ENCODE data around the gene CELF2.

Gene CELF2

GRCh38 chr10:11148142-11149028 is 130.7 kb downstream of the CELF2 start:
- H3K4me3 Mint-ChIP-seq = no peak overlapping the region
- no peaks in the 10 kb centered on the region for H3K36me3 Mint-ChIP-seq (ENCODE audit: low read depth)
- no peak for DNase-seq
- H3K27me3 Mint-ChIP-seq (ENCODE audit: low read depth, poor library complexity) = peaks cover 15% of the 10 kb centered on the region
- no peak overlapping the region for H3K27ac Mint-ChIP-seq
- H3K9me3 Mint-ChIP-seq = no peaks in the 10 kb centered on the region
- H3K4me1 Mint-ChIP-seq = peaks cover 33% of the 10 kb centered on the region
- no peak for TF ChIP-seq CTCF (IDR thresholded peaks at IDR 0.05)

DNA sequence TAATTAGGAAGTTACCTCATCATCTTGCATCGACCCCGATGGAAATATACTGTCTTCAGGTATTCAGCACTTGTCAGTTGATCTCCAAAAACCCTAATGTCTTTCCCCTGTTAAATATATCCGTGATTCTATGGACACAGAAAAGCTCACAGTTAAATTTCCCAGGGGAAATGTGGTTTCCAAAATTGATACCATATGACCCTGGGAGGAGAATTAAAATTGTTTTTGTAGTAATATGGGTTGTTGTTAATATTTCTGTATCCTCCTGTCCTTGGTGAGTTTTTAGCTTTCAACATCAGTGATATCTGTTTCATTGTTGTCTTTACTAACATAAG is 132.1 kb downstream of the CELF2 start:
- TF ChIP-seq CTCF (IDR thresholded peaks at IDR 0.05) = no peak
- Mint-ChIP-seq H3K4me3 (no peak overlapping the region), H3K27ac (no peak overlapping the region), H3K27me3 (ENCODE audit: low read depth, poor library complexity) (peaks cover 15% of the 10 kb centered on the region), H3K36me3 (ENCODE audit: low read depth) (no peaks in the 10 kb centered on the region), H3K4me1 (peaks cover 35% of the 10 kb centered on the region), H3K9me3 (no peaks in the 10 kb centered on the region)
- no peak for DNase-seq

GRCh38 chr10:11150231-11150731 is 132.6 kb downstream of the CELF2 start:
- no peak for DNase-seq
- Mint-ChIP-seq H3K4me3 (no peak overlapping the region), H3K36me3 (ENCODE audit: low read depth) (no peaks in the 10 kb centered on the region), H3K4me1 (peaks cover 36% of the 10 kb centered on the region), H3K27me3 (ENCODE audit: low read depth, poor library complexity) (peaks cover 15% of the 10 kb centered on the region), H3K9me3 (no peaks in the 10 kb centered on the region), H3K27ac (no peak overlapping the region)
- no peak for TF ChIP-seq CTCF (IDR thresholded peaks at IDR 0.05)

DNA sequence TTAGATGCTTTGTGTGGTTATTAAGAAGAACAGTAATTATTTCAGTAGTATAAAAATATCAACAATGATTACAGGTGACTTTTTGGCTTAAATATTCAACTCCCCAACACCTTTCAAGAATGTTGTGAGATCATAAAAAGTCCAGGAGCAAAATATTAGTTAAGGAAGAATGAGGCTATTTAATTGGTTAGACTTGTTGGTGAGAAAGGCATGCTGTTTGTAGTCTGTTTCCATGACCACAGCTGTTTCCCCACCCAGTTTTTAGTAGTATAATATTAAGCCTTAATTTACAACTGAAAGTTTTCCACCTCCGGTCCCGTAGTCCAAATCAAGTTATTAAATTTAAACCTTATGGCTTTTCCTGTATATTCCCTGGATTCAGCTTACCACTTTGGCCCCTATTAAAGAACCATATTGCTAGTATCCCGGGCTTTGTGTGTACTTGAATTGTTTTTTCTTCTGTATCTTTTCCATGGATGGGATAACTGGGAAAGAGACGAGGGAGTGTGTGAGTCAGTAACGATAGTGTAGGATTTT is 133.3 kb downstream of the CELF2 start:
- Mint-ChIP-seq H3K4me1 (peaks cover 38% of the 10 kb centered on the region), H3K4me3 (no peak overlapping the region), H3K9me3 (no peaks in the 10 kb centered on the region), H3K27me3 (ENCODE audit: low read depth, poor library complexity) (peaks cover 19% of the 10 kb centered on the region), H3K27ac (no peak overlapping the region), H3K36me3 (ENCODE audit: low read depth) (no peaks in the 10 kb centered on the region)
- no peak for TF ChIP-seq CTCF (IDR thresholded peaks at IDR 0.05)
- no peak for DNase-seq

- peaks cover 49% of the 10 kb centered on the region for H3K4me1 Mint-ChIP-seq
- no peak for DNase-seq
- no peak overlapping the region for H3K27ac Mint-ChIP-seq
- H3K4me3 Mint-ChIP-seq = no peak overlapping the region
- H3K36me3 Mint-ChIP-seq (ENCODE audit: low read depth) = no peaks in the 10 kb centered on the region
- H3K27me3 Mint-ChIP-seq (ENCODE audit: low read depth, poor library complexity) = peaks cover 22% of the 10 kb centered on the region
- no peaks in the 10 kb centered on the region for H3K9me3 Mint-ChIP-seq
- no peak for TF ChIP-seq CTCF (IDR thresholded peaks at IDR 0.05)
These were observed 135.1 kb downstream of the CELF2 start for GRCh38 chr10:11152801-11153200.
